K562 (cell line): ENCODE results near the gene SERINC5. TPM values are rescaled to one million over a fixed set of nuclear protein-coding genes. Genes with fewer than 3 reads are reported as not detected.

Experiments
- ILK ChIP-seq: fragments of 450-650 bp; IDR thresholded peaks from 2 replicates; pipeline ENCODE4 v1.6.1; 2016; ENCODE audit warnings: missing genetic modification characterization, low read depth, mild to moderate bottlenecking, missing compliant biosample characterization, moderate library complexity, borderline replicate concordance
- NCOA1 ChIP-seq: fragments of 450-650 bp; IDR thresholded peaks from 2 replicates; pipeline ENCODE4 v1.6.1; 2016; ENCODE audit warnings: low read depth
- RBM17 ChIP-seq: fragments of 200-400 bp; formaldehyde crosslinking; IDR thresholded peaks from 2 replicates; pipeline ENCODE4 v1.6.1; 2017; ENCODE audit warnings: low read depth, mild to moderate bottlenecking, low read length, borderline replicate concordance
- SAP30 ChIP-seq: fragments of 200-600 bp; sonication (generic); IDR thresholded peaks from 2 replicates; pipeline ENCODE4 v1.6.1; 2012; ENCODE audit warnings: borderline replicate concordance, low read depth, mild to moderate bottlenecking, moderate library complexity, low read length, control low read depth, inconsistent platforms; ENCODE audit not compliant: insufficient read depth, poor library complexity, severe bottlenecking
- SP1 ChIP-seq: sonication (generic); formaldehyde crosslinking; IDR thresholded peaks from 2 replicates; pipeline ENCODE4 v1.8.1; 2022; ENCODE audit warnings: mild to moderate bottlenecking, missing genetic modification reagents
- THAP7 ChIP-seq: fragments of 250-450 bp; sonication (Bioruptor Pico); IDR thresholded peaks from 2 replicates; pipeline ENCODE4 v1.5.0; 2021
- ZC3H11A ChIP-seq: IDR thresholded peaks from 2 replicates; pipeline ENCODE4 v1.6.1; 2012; ENCODE audit warnings: low read depth, low read length, improper control_type of control experiment
- ZFP30 ChIP-seq: fragments of 250-450 bp; sonication (Bioruptor Pico); IDR thresholded peaks from 2 replicates; pipeline ENCODE4 v1.8.0; 2022; ENCODE audit warnings: moderate library complexity, mild to moderate bottlenecking, inconsistent platforms, borderline replicate concordance
- ZNF561 ChIP-seq: fragments of 450-650 bp; formaldehyde crosslinking; conservative IDR thresholded peaks from 2 replicates; pipeline ENCODE4 v1.4.0; 2020; ENCODE audit warnings: mild to moderate bottlenecking, moderate library complexity
- ZNF764 ChIP-seq: fragments of 250-450 bp; sonication (Bioruptor Pico); IDR thresholded peaks from 2 replicates; pipeline ENCODE4 v1.4.0; 2020; ENCODE audit warnings: low read depth, mild to moderate bottlenecking, moderate library complexity
- polyA plus RNA-seq, 8 experiments: library from polyadenylated mRNA; depleted of rRNA in 4 of 8; stranded (reverse) in 5 of 8; unstranded in 3 of 8; fragments of >200 nt; fragmentation: Nextera tagmentation in 2 of 8; fragmentation: Illumina TruSeq in 1 of 8; extraction: Ambion mirVana in 2 of 8; extraction: Trizol in 1 of 8; gene quantifications; 2 replicates each; pipeline versions ENCODE4 v1.2.1 to v1.2.3, GENCODE V29; 2011 to 2014; ENCODE audit warnings: inconsistent platforms in 1 of 8, missing spikeins in 1 of 8
- total RNA-seq, 7 experiments: library from RNA; depleted of rRNA in 6 of 7; stranded (reverse); fragments of >200 nt in 6 of 7; fragmentation: Illumina TruSeq in 2 of 7; extraction: Trizol in 2 of 7; gene quantifications; 2 replicates each; pipeline versions ENCODE4 v1.2.1 to v1.2.3, GENCODE V29; 2011 to 2021; ENCODE audit warnings: low replicate concordance in 1 of 7
- TF ChIP-seq, protein P1 (sequence below), 3 experiments: fragments of 200-800 bp in 1 of 3; sonication (Bioruptor generic) in 1 of 3; sonication (generic) in 1 of 3; formaldehyde crosslinking in 1 of 3; IDR thresholded peaks; 2 replicates each; pipeline versions ENCODE4 v1.6.1 to v1.8.0; 2016 to 2022; ENCODE audit warnings: mild to moderate bottlenecking in 2 of 3, missing compliant biosample characterization in 2 of 3, missing genetic modification characterization in 2 of 3, missing genetic modification reagents in 1 of 3
- TF ChIP-seq, protein P2 (sequence below), 2 experiments: fragments of 450-650 bp; IDR thresholded peaks; 2 replicates each; pipeline ENCODE4 v1.6.1; 2016; ENCODE audit warnings: mild to moderate bottlenecking in 2 of 2, borderline replicate concordance in 1 of 2, low read depth in 1 of 2, moderate library complexity in 1 of 2
- TF ChIP-seq, protein P3 (sequence below): fragments of 200-800 bp; sonication (Bioruptor generic); IDR thresholded peaks from 2 replicates; pipeline ENCODE4 v1.6.1; 2017; ENCODE audit warnings: missing genetic modification characterization, missing compliant biosample characterization

The SERINC5 gene
- total and polyA plus RNA-seq, 9 of the 15 experiments (the other 6 are each of a cell fraction or from before 2014, with no cell fraction given), result 1.4 to 7.9 (median 3.7) TPM

GRCh38 chr5:80204808-80205614 lies 50.8 kb downstream of the SERINC5 start (continued):
- TF ChIP-seq THAP7 (CRISPR knock-in tag) (no peak), ZFP30 (CRISPR knock-in tag) (no peak), ZNF764 (0 out of 2 replicates have a peak, but pooled peaks have one; percentile 6), ZC3H11A (no peak), ZNF561 (CRISPR knock-in tag) (no peak), SAP30 (no peak), RBM17 (no peak), ILK (tag) (no peak), SP1 (CRISPR knock-in tag) (peak; percentile 55; the same call in 1 of the 2 replicates), NCOA1 (peak; percentile 83; the same call in 1 of the 2 replicates)
- TF ChIP-seq, protein P1, sequence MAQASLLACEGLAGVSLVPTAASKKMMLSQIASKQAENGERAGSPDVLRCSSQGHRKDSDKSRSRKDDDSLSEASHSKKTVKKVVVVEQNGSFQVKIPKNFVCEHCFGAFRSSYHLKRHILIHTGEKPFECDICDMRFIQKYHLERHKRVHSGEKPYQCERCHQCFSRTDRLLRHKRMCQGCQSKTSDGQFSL (CRISPR knock-in tag; IDR thresholded peaks at IDR 0.05), result no peak
- TF ChIP-seq, protein P1 (tag; IDR thresholded peaks at IDR 0.05), result no peak
- TF ChIP-seq, protein P2, sequence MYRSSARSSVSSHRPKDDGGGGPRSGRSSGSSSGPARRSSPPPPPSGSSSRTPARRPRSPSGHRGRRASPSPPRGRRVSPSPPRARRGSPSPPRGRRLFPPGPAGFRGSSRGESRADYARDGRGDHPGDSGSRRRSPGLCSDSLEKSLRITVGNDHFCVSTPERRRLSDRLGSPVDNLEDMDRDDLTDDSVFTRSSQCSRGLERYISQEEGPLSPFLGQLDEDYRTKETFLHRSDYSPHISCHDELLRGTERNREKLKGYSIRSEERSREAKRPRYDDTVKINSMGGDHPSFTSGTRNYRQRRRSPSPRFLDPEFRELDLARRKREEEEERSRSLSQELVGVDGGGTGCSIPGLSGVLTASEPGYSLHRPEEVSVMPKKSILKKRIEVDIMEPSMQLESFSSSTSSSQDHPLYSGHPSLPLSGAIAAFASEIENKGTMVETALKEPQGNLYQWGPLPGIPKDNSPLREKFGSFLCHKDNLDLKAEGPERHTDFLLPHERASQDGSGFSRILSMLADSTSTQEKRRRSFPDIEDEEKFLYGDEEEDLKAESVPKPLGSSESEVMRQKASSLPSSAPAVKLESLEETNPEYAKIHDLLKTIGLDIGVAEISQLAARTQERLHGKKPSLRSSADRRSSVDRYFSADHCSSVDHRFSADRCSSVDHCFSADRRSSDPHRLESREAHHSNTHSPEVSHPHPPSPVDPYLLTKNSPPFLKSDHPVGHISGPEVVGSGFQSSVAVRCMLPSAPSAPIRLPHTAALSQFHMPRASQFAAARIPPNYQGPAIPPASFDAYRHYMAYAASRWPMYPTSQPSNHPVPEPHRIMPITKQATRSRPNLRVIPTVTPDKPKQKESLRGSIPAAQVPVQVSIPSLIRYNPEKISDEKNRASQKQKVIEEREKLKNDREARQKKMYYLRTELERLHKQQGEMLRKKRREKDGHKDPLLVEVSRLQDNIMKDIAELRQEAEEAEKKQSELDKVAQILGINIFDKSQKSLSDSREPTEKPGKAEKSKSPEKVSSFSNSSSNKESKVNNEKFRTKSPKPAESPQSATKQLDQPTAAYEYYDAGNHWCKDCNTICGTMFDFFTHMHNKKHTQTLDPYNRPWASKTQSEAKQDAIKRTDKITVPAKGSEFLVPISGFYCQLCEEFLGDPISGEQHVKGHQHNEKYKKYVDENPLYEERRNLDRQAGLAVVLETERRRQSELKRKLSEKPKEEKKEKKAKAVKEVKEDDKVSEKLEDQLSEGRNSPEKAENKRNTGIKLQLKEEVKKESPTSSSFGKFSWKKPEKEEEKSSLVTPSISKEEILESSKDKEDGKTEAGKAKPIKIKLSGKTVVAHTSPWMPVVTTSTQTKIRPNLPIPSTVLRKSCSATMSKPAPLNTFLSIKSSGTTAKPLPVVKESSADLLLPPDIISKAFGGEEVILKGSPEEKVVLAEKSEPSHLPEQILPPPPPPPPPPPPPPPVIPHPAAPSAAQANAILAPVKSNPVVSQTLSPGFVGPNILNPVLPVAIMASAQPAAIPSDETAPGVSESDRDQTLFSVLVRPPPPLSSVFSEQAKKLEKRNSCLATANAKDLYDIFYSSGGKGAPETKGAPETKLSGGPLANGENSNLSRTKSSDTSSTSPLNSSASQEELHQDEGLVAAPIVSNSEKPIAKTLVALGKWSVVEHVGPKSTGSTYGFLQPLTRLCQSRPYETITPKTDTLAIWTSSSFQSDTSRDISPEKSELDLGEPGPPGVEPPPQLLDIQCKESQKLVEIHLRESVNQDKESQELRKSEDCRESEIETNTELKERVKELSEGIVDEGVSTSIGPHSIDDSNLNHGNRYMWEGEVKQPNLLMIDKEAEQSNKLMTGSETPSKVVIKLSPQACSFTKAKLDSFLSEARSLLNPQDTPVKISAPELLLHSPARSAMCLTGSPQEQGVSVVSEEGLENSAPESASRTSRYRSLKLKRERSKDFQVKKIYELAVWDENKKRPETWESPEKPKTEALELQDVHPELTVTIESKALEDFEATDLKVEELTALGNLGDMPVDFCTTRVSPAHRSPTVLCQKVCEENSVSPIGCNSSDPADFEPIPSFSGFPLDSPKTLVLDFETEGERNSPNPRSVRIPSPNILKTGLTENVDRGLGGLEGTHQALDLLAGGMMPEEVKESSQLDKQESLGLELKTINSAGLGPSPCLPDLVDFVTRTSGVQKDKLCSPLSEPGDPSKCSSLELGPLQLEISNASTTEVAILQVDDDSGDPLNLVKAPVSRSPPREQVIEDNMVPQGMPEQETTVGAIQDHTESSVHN (IDR thresholded peaks at IDR 0.05; ENCODE audit: borderline replicate concordance in 1 of 2, low read depth in 1 of 2), result peak in 1 of 2 experiments; percentile 70; a peak in 1 of 4 replicates
- TF ChIP-seq, protein P3, sequence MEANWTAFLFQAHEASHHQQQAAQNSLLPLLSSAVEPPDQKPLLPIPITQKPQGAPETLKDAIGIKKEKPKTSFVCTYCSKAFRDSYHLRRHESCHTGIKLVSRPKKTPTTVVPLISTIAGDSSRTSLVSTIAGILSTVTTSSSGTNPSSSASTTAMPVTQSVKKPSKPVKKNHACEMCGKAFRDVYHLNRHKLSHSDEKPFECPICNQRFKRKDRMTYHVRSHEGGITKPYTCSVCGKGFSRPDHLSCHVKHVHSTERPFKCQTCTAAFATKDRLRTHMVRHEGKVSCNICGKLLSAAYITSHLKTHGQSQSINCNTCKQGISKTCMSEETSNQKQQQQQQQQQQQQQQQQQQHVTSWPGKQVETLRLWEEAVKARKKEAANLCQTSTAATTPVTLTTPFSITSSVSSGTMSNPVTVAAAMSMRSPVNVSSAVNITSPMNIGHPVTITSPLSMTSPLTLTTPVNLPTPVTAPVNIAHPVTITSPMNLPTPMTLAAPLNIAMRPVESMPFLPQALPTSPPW (CRISPR knock-in tag), result peak; percentile 66
